HEK293 (cell line): ENCODE results near the gene CADM4.

ENCODE experiments used
- ATF2 ChIP-seq: fragments of 450-650 bp; formaldehyde crosslinking; IDR thresholded peaks from 2 replicates; pipeline ENCODE4 v1.5.1; 2016; ENCODE audit warnings: missing biosample characterization, missing genetic modification characterization, low read depth
- GLIS2 ChIP-seq: fragments of 450-650 bp; formaldehyde crosslinking; IDR thresholded peaks from 2 replicates; pipeline ENCODE4 v1.5.1; 2016; ENCODE audit warnings: missing biosample characterization, missing genetic modification characterization
- KLF1 ChIP-seq: fragments of 450-650 bp; formaldehyde crosslinking; IDR thresholded peaks from 2 replicates; pipeline ENCODE4 v1.5.1; 2016; ENCODE audit warnings: missing biosample characterization, missing genetic modification characterization
- PRDM2 ChIP-seq: fragments of 450-650 bp; formaldehyde crosslinking; IDR thresholded peaks from 2 replicates; pipeline ENCODE4 v1.5.1; 2016; ENCODE audit warnings: missing biosample characterization, missing genetic modification characterization, borderline replicate concordance
- PRDM6 ChIP-seq: fragments of 450-650 bp; formaldehyde crosslinking; IDR thresholded peaks from 2 replicates; pipeline ENCODE4 v1.5.1; 2017; ENCODE audit warnings: missing biosample characterization, missing genetic modification characterization
- SCRT1 ChIP-seq: fragments of 450-650 bp; formaldehyde crosslinking; IDR thresholded peaks from 2 replicates; pipeline ENCODE4 v1.5.1; 2016; ENCODE audit warnings: missing biosample characterization, missing genetic modification characterization, borderline replicate concordance
- SP3 ChIP-seq: fragments of 450-650 bp; formaldehyde crosslinking; IDR thresholded peaks from 2 replicates; pipeline ENCODE4 v1.5.1; 2016; ENCODE audit warnings: missing biosample characterization, missing genetic modification characterization
- ZBTB1 ChIP-seq: fragments of 450-650 bp; formaldehyde crosslinking; IDR thresholded peaks from 2 replicates; pipeline ENCODE4 v1.5.1; 2016; ENCODE audit warnings: missing biosample characterization, missing genetic modification characterization
- ZFP3 ChIP-seq: fragments of 450-650 bp; formaldehyde crosslinking; IDR thresholded peaks from 2 replicates; pipeline ENCODE4 v1.5.1; 2016; ENCODE audit warnings: low read depth, missing biosample characterization, missing genetic modification characterization
- ZNF138 ChIP-seq: fragments of 450-650 bp; formaldehyde crosslinking; IDR thresholded peaks from 2 replicates; pipeline ENCODE4 v1.5.1; 2016; ENCODE audit warnings: missing biosample characterization, missing genetic modification characterization, borderline replicate concordance
- ZNF423 ChIP-seq: fragments of 450-650 bp; formaldehyde crosslinking; IDR thresholded peaks from 2 replicates; pipeline ENCODE4 v1.5.1; 2016; ENCODE audit warnings: missing biosample characterization, missing genetic modification characterization
- ZNF473 ChIP-seq: fragments of 450-650 bp; formaldehyde crosslinking; IDR thresholded peaks from 2 replicates; pipeline ENCODE4 v1.5.1; 2017; ENCODE audit warnings: missing biosample characterization, missing genetic modification characterization
- ZNF561 ChIP-seq: fragments of 450-650 bp; IDR thresholded peaks from 2 replicates; pipeline ENCODE4 v1.5.1; 2018; ENCODE audit warnings: missing biosample characterization, missing genetic modification characterization, borderline replicate concordance
- ZNF677 ChIP-seq: fragments of 450-650 bp; IDR thresholded peaks from 2 replicates; pipeline ENCODE4 v1.5.0; 2018; ENCODE audit warnings: missing biosample characterization, mild to moderate bottlenecking, missing genetic modification characterization, moderate library complexity
- ZSCAN5A ChIP-seq: fragments of 450-650 bp; formaldehyde crosslinking; IDR thresholded peaks from 2 replicates; pipeline ENCODE4 v1.5.1; 2016; ENCODE audit warnings: missing biosample characterization, missing genetic modification characterization
- TF ChIP-seq, protein P1 (sequence below): fragments of 450-650 bp; formaldehyde crosslinking; IDR thresholded peaks from 2 replicates; pipeline ENCODE4 v1.5.1; 2016; ENCODE audit warnings: missing biosample characterization, missing genetic modification characterization
- TF ChIP-seq, protein P2 (sequence below): fragments of 450-650 bp; formaldehyde crosslinking; IDR thresholded peaks from 2 replicates; pipeline ENCODE4 v1.5.1; 2016; ENCODE audit warnings: missing biosample characterization, missing genetic modification characterization
- TF ChIP-seq, protein P3 (sequence below): fragments of 450-650 bp; IDR thresholded peaks from 2 replicates; pipeline ENCODE4 v1.5.1; 2018; ENCODE audit warnings: missing biosample characterization, mild to moderate bottlenecking, missing genetic modification characterization
- TF ChIP-seq, protein P4 (sequence below): fragments of 450-650 bp; formaldehyde crosslinking; IDR thresholded peaks from 2 replicates; pipeline ENCODE4 v1.5.1; 2017; ENCODE audit warnings: missing biosample characterization, missing genetic modification characterization

Gene CADM4

GRCh38 chr19:43674596-43674995 lies 34.9 kb upstream of the CADM4 start (continued):
- TF ChIP-seq, protein P1, sequence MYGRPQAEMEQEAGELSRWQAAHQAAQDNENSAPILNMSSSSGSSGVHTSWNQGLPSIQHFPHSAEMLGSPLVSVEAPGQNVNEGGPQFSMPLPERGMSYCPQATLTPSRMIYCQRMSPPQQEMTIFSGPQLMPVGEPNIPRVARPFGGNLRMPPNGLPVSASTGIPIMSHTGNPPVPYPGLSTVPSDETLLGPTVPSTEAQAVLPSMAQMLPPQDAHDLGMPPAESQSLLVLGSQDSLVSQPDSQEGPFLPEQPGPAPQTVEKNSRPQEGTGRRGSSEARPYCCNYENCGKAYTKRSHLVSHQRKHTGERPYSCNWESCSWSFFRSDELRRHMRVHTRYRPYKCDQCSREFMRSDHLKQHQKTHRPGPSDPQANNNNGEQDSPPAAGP: no peak
- TF ChIP-seq, protein P2, sequence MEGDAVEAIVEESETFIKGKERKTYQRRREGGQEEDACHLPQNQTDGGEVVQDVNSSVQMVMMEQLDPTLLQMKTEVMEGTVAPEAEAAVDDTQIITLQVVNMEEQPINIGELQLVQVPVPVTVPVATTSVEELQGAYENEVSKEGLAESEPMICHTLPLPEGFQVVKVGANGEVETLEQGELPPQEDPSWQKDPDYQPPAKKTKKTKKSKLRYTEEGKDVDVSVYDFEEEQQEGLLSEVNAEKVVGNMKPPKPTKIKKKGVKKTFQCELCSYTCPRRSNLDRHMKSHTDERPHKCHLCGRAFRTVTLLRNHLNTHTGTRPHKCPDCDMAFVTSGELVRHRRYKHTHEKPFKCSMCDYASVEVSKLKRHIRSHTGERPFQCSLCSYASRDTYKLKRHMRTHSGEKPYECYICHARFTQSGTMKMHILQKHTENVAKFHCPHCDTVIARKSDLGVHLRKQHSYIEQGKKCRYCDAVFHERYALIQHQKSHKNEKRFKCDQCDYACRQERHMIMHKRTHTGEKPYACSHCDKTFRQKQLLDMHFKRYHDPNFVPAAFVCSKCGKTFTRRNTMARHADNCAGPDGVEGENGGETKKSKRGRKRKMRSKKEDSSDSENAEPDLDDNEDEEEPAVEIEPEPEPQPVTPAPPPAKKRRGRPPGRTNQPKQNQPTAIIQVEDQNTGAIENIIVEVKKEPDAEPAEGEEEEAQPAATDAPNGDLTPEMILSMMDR (tag by site-specific recombination): no peak
- no peak for TF ChIP-seq ZNF677
- TF ChIP-seq ZNF423 (tag by site-specific recombination): no peak
- TF ChIP-seq ZBTB1 (tag by site-specific recombination): no peak
- no peak for TF ChIP-seq PRDM6 (tag by site-specific recombination)
- TF ChIP-seq ZSCAN5A (tag by site-specific recombination): no peak
- no peak for TF ChIP-seq ZFP3
- TF ChIP-seq SCRT1 (tag by site-specific recombination): no peak
- peak; percentile 48; the same call in 1 of the 2 replicates for TF ChIP-seq ATF2
- TF ChIP-seq, protein P3, sequence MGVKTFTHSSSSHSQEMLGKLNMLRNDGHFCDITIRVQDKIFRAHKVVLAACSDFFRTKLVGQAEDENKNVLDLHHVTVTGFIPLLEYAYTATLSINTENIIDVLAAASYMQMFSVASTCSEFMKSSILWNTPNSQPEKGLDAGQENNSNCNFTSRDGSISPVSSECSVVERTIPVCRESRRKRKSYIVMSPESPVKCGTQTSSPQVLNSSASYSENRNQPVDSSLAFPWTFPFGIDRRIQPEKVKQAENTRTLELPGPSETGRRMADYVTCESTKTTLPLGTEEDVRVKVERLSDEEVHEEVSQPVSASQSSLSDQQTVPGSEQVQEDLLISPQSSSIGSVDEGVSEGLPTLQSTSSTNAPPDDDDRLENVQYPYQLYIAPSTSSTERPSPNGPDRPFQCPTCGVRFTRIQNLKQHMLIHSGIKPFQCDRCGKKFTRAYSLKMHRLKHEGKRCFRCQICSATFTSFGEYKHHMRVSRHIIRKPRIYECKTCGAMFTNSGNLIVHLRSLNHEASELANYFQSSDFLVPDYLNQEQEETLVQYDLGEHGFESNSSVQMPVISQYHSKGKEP (tag by site-specific recombination): no peak
- TF ChIP-seq, protein P4, sequence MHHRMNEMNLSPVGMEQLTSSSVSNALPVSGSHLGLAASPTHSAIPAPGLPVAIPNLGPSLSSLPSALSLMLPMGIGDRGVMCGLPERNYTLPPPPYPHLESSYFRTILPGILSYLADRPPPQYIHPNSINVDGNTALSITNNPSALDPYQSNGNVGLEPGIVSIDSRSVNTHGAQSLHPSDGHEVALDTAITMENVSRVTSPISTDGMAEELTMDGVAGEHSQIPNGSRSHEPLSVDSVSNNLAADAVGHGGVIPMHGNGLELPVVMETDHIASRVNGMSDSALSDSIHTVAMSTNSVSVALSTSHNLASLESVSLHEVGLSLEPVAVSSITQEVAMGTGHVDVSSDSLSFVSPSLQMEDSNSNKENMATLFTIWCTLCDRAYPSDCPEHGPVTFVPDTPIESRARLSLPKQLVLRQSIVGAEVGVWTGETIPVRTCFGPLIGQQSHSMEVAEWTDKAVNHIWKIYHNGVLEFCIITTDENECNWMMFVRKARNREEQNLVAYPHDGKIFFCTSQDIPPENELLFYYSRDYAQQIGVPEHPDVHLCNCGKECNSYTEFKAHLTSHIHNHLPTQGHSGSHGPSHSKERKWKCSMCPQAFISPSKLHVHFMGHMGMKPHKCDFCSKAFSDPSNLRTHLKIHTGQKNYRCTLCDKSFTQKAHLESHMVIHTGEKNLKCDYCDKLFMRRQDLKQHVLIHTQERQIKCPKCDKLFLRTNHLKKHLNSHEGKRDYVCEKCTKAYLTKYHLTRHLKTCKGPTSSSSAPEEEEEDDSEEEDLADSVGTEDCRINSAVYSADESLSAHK: 0 out of 2 replicates have a peak, but pooled peaks have one; percentile 7
- no peak for TF ChIP-seq PRDM2 (tag by site-specific recombination)
- TF ChIP-seq GLIS2 (tag by site-specific recombination): no peak
- no peak for TF ChIP-seq KLF1
- TF ChIP-seq ZNF138 (tag by site-specific recombination): no peak
- no peak for TF ChIP-seq SP3
- TF ChIP-seq ZNF561: no peak
- TF ChIP-seq ZNF473: no peak
